Natural killer cell treated with Interleukin-12 subunit alpha and Interleukin-12 subunit beta and Interleukin-15 and Interleukin-18, amount 100 ng/mL, for 72 hours (primary cell): ENCODE data around the gene JUNB. TPM values are rescaled to one million over a fixed set of nuclear protein-coding genes. Genes with fewer than 3 reads are reported as not detected.

Experiments
- ATAC-seq, 2 donors: fragments of 150-1000 bp; cut with Tn5 transposase in 1 of 2; sonication (Bioruptor Pico), chemical (Tn5 transposase) in 1 of 2; 2 replicates each; pipeline ENCODE4 v1.10.0; 2021
- DNase-seq: peaks from one replicate; pipeline ENCODE4 v3.0.0; 2022; ENCODE audit warnings: low spot score
- H3K27ac Mint-ChIP-seq, 2 donors: 1 replicate in 1 of 2; 2 replicates in 1 of 2; pipeline ENCODE4 v1.8.0; 2022; ENCODE audit warnings: mixed read lengths in 2 of 2, mild to moderate bottlenecking in 1 of 2, moderate library complexity in 1 of 2
- H3K27me3 Mint-ChIP-seq, 2 donors: 1 replicate in 1 of 2; 2 replicates in 1 of 2; pipeline ENCODE4 v1.8.0; 2022; ENCODE audit warnings: mixed read lengths in 2 of 2
- H3K36me3 Mint-ChIP-seq: one replicate; pipeline ENCODE4 v1.8.0; 2022; ENCODE audit warnings: mixed read lengths
- H3K4me1 Mint-ChIP-seq, 2 donors: 1 replicate in 1 of 2; 2 replicates in 1 of 2; pipeline ENCODE4 v1.8.0; 2022; ENCODE audit warnings: low read depth in 2 of 2, mixed read lengths in 2 of 2, mild to moderate bottlenecking in 1 of 2
- H3K4me3 Mint-ChIP-seq: one replicate; pipeline ENCODE4 v1.8.0; 2022; ENCODE audit warnings: mixed read lengths
- H3K9me3 Mint-ChIP-seq: 2 replicates; pipeline ENCODE4 v1.8.0; 2022; ENCODE audit warnings: mixed read lengths
- total RNA-seq, 2 donors: library from RNA; stranded (reverse); gene quantifications; one replicate each; pipeline ENCODE4 v1.2.3, GENCODE V29; 2022

The JUNB gene
- total RNA-seq, 2 donors from 2014 or later = 252 to 329 TPM

GRCh38 chr19:12764698-12765097 is 26.6 kb upstream of the JUNB start:
- H3K4me1 Mint-ChIP-seq = peaks cover 3 to 5% of the 10 kb centered on the region in 2 donors
- ATAC-seq = no peak

GRCh38 chr19:12766051-12766521 is 25.2 kb upstream of the JUNB start:
- no peaks in the 10 kb centered on the region for H3K36me3 Mint-ChIP-seq
- peak; percentile 84 for DNase-seq
- H3K27me3 Mint-ChIP-seq = no peaks in the 10 kb centered on the region
- H3K27ac Mint-ChIP-seq = no peak overlapping the region
- ATAC-seq = peak; percentile 81 to 90
- H3K4me1 Mint-ChIP-seq = no peaks in the 10 kb centered on the region
- no peaks in the 10 kb centered on the region for H3K9me3 Mint-ChIP-seq
- peak overlapping the region; percentile 27 for H3K4me3 Mint-ChIP-seq

More at GRCh38 chr19:12764698-12765097, 26.6 kb upstream of the JUNB start:
- no peaks in the 10 kb centered on the region for H3K9me3 Mint-ChIP-seq
- H3K27me3 Mint-ChIP-seq = no peaks in the 10 kb centered on the region
- no peak for DNase-seq
- no peaks in the 10 kb centered on the region for H3K36me3 Mint-ChIP-seq
- H3K4me3 Mint-ChIP-seq = no peak overlapping the region
- H3K27ac Mint-ChIP-seq = no peak overlapping the region

- no peak for ATAC-seq
- H3K4me3 Mint-ChIP-seq = no peak overlapping the region
- no peaks in the 10 kb centered on the region for H3K9me3 Mint-ChIP-seq
- H3K4me1 Mint-ChIP-seq = no peaks in the 10 kb centered on the region
- H3K27me3 Mint-ChIP-seq = no peaks in the 10 kb centered on the region
- no peak for DNase-seq
- no peak overlapping the region for H3K27ac Mint-ChIP-seq
- H3K36me3 Mint-ChIP-seq = no peaks in the 10 kb centered on the region
Observed at GRCh38 chr19:12767150-12767549, 24.1 kb upstream of the JUNB start.

- DNase-seq (no peak), ATAC-seq (no peak)
- Mint-ChIP-seq H3K27ac (no peak overlapping the region), H3K4me1 (no peaks in the 10 kb centered on the region), H3K36me3 (no peaks in the 10 kb centered on the region), H3K27me3 (no peaks in the 10 kb centered on the region), H3K4me3 (no peak overlapping the region), H3K9me3 (no peaks in the 10 kb centered on the region)
Observed at GRCh38 chr19:12767666-12768065, 23.6 kb upstream of the JUNB start.

GRCh38 chr19:12769689-12770088 is 21.6 kb upstream of the JUNB start:
- DNase-seq (no peak), ATAC-seq (peak in 1 of 2 donors; percentile 25)
- Mint-ChIP-seq H3K4me1 (peaks cover 6% of the 10 kb centered on the region in 2 donors), H3K9me3 (no peaks in the 10 kb centered on the region), H3K27ac (no peak overlapping the region), H3K4me3 (no peak overlapping the region), H3K36me3 (no peaks in the 10 kb centered on the region), H3K27me3 (no peaks in the 10 kb centered on the region)

- Mint-ChIP-seq H3K27me3 (no peaks in the 10 kb centered on the region), H3K9me3 (no peaks in the 10 kb centered on the region), H3K4me1 (peaks cover 6% of the 10 kb centered on the region in 2 donors), H3K27ac (no peak overlapping the region), H3K36me3 (no peaks in the 10 kb centered on the region), H3K4me3 (no peak overlapping the region)
- ATAC-seq (no peak), DNase-seq (no peak)
Observed at GRCh38 chr19:12770922-12771321, 20.4 kb upstream of the JUNB start.

- H3K36me3 Mint-ChIP-seq = no peaks in the 10 kb centered on the region
- DNase-seq (no peak), ATAC-seq (no peak)
- peaks cover 6 to 7% of the 10 kb centered on the region in 2 donors for H3K4me1 Mint-ChIP-seq
- H3K9me3 Mint-ChIP-seq = no peaks in the 10 kb centered on the region
- H3K4me3 Mint-ChIP-seq = no peak overlapping the region
- H3K27ac Mint-ChIP-seq = no peak overlapping the region
- no peaks in the 10 kb centered on the region for H3K27me3 Mint-ChIP-seq
Observed at GRCh38 chr19:12772323-12772722, 19.0 kb upstream of the JUNB start.

GRCh38 chr19:12773571-12773970 is 17.7 kb upstream of the JUNB start:
- ATAC-seq = no peak
- Mint-ChIP-seq H3K9me3 (no peaks in the 10 kb centered on the region), H3K27me3 (no peaks in the 10 kb centered on the region), H3K36me3 (no peaks in the 10 kb centered on the region), H3K27ac (no peak overlapping the region), H3K4me1 (peaks cover 10 to 17% of the 10 kb centered on the region in 2 donors), H3K4me3 (no peak overlapping the region)
- no peak for DNase-seq

GRCh38 chr19:12774588-12775555 is 16.4 kb upstream of the JUNB start, which contains the start of gene HOOK2:
Gene HOOK2, minus strand, starts transcription at chr19:12775552. Its CDS starts 103 bp downstream, at chr19:12775449.
- no peak for DNase-seq
- peak within 1 kb of the TSS; percentile 43 to 70 for H3K27ac Mint-ChIP-seq

GRCh38 chr19:12777217-12778016 is 13.9 kb upstream of the JUNB start:
- Mint-ChIP-seq H3K4me1 (peaks cover 29 to 30% of the 10 kb centered on the region in 2 donors), H3K27ac (peak overlapping the region; percentile 82 to 92), H3K36me3 (no peaks in the 10 kb centered on the region), H3K9me3 (no peaks in the 10 kb centered on the region), H3K4me3 (peak overlapping the region; percentile 92), H3K27me3 (no peaks in the 10 kb centered on the region)
- peak; percentile 87 for DNase-seq
- ATAC-seq = peak; percentile 56 to 65

More at GRCh38 chr19:12774588-12775555, 16.4 kb upstream of the JUNB start, which contains the start of gene HOOK2:
- Mint-ChIP-seq H3K4me1 (peaks cover 20 to 25% of the 10 kb centered on the region in 2 donors), H3K27me3 (no peaks in the 10 kb centered on the region), H3K36me3 (no peaks in the 10 kb centered on the region), H3K9me3 (no peaks in the 10 kb centered on the region), H3K4me3 (peak within 1 kb of the TSS; percentile 78)
- ATAC-seq = no peak

- Mint-ChIP-seq H3K4me1 (peaks cover 29 to 30% of the 10 kb centered on the region in 2 donors), H3K9me3 (no peaks in the 10 kb centered on the region), H3K27me3 (no peaks in the 10 kb centered on the region), H3K36me3 (no peaks in the 10 kb centered on the region), H3K4me3 (peak overlapping the region; percentile 92), H3K27ac (peak overlapping the region; percentile 82 to 92)
- peak; percentile 76 for DNase-seq
- no peak for ATAC-seq
Observed at GRCh38 chr19:12778017-12778904, 13.0 kb upstream of the JUNB start.

GRCh38 chr19:12778905-12779161 is 12.5 kb upstream of the JUNB start:
- no peaks in the 10 kb centered on the region for H3K36me3 Mint-ChIP-seq
- DNase-seq = no peak
- H3K4me3 Mint-ChIP-seq = peak overlapping the region; percentile 92
- peak overlapping the region; percentile 82 to 92 for H3K27ac Mint-ChIP-seq
- H3K27me3 Mint-ChIP-seq = no peaks in the 10 kb centered on the region
- no peaks in the 10 kb centered on the region for H3K9me3 Mint-ChIP-seq
- H3K4me1 Mint-ChIP-seq = peaks cover 26 to 29% of the 10 kb centered on the region in 2 donors
- ATAC-seq = no peak
